ENCODE data around the gene DNM1.

DNM1 gene

DNA sequence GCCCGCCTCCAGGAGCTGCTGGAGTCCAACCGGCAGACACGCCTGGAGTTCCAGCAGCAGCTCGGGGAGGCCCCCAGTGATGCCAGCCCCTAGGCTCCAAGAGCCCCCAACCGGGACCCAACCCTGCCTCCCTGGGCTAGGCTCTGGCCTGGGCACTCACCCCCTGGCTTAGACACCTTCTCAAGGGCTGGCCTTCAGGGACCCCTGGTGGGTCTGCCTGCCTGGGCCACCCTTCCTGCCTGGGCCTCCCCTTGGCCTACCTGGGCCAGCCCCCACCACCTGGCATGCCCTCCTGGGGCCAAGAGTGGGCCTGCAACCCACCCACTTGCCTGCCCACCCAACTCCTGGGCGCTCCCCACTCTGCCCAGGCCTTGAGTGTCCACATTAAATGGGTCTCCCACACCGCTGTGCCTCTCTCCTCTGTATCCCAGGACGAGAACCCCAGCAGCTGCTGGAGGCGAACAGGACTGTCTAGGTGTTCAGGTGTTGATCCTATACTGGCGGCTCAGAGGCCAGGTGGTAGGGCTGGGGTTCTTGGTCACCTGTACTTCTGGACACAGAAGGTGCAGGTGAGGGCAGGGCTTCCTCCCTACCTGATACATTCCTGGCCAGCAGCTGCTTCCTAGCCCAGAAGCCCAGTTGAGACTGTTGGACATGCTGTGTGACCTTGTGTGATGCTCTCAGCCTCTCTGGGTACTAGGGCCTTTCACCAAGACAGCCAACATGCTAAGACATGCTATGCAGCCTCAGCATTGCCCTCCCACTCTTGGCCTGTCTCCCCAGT is 39.5 kb upstream of the DNM1 start:
- H3K27me3 ChIP-seq (ENCODE audit: low read depth, low read length): no peaks in the 10 kb centered on the region
- no peaks in the 10 kb centered on the region for H3K9me3 ChIP-seq (ENCODE audit: control insufficient read depth in 1 of 2, low read length in 2 of 2)
- H3K4me1 ChIP-seq (ENCODE audit: control insufficient read depth in 1 of 2, insufficient read depth in 2 of 2, low read length in 2 of 2): peaks cover 4 to 12% of the 10 kb centered on the region in 2 donors
- peaks cover 33 to 57% of the 10 kb centered on the region in 2 donors for H3K36me3 ChIP-seq (ENCODE audit: control insufficient read depth in 1 of 2, insufficient read depth in 2 of 2, low read length in 2 of 2)
- no peak overlapping the region for H3K27ac ChIP-seq (ENCODE audit: low read length)
- no peak overlapping the region for H3K4me3 ChIP-seq (ENCODE audit: low read depth in 1 of 2, low read length in 2 of 2)

GRCh38 chr9:128164307-128164885 is 38.8 kb upstream of the DNM1 start:
- Histone ChIP-seq H3K4me1 (ENCODE audit: control insufficient read depth in 1 of 2, insufficient read depth in 2 of 2, low read length in 2 of 2) (peaks cover 4 to 12% of the 10 kb centered on the region in 2 donors), H3K27me3 (ENCODE audit: low read depth, low read length) (no peaks in the 10 kb centered on the region), H3K9me3 (ENCODE audit: control insufficient read depth in 1 of 2, low read length in 2 of 2) (no peaks in the 10 kb centered on the region), H3K36me3 (ENCODE audit: control insufficient read depth in 1 of 2, insufficient read depth in 2 of 2, low read length in 2 of 2) (peaks cover 40 to 63% of the 10 kb centered on the region in 2 donors), H3K4me3 (ENCODE audit: low read depth in 1 of 2, low read length in 2 of 2) (no peak overlapping the region), H3K27ac (ENCODE audit: low read length) (no peak overlapping the region)

- H3K27ac ChIP-seq (ENCODE audit: low read length): no peak overlapping the region
- peaks cover 49 to 77% of the 10 kb centered on the region in 2 donors for H3K36me3 ChIP-seq (ENCODE audit: control insufficient read depth in 1 of 2, insufficient read depth in 2 of 2, low read length in 2 of 2)
- H3K4me1 ChIP-seq (ENCODE audit: control insufficient read depth in 1 of 2, insufficient read depth in 2 of 2, low read length in 2 of 2): peaks cover 0 to 2% of the 10 kb centered on the region in 2 donors
- H3K9me3 ChIP-seq (ENCODE audit: control insufficient read depth in 1 of 2, low read length in 2 of 2): no peaks in the 10 kb centered on the region
- no peak overlapping the region for H3K4me3 ChIP-seq (ENCODE audit: low read depth in 1 of 2, low read length in 2 of 2)
- H3K27me3 ChIP-seq (ENCODE audit: low read depth, low read length): no peaks in the 10 kb centered on the region
Observed at GRCh38 chr9:128166169-128166568, 37.0 kb upstream of the DNM1 start.

DNA sequence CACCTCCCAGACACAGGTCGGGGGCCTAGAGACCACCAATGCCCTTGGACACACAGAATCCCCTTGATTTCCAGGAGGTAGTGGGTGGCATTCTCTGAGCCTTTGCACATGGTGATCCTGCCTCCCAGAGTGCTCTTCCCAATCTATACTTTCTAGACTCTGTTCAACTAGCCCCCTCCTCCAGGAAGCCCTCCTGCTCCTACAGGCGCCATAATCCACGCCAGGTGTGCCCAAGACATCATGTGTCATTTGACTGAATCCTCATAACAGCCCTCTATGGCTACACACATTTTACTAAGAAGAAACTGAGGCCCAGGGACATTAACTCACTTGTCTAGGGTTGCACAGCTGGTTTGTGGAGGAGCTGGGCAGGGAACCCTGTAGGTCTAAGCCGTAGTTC is 36.0 kb upstream of the DNM1 start:
- Histone ChIP-seq H3K4me1 (ENCODE audit: control insufficient read depth in 1 of 2, insufficient read depth in 2 of 2, low read length in 2 of 2) (no peaks in the 10 kb centered on the region), H3K9me3 (ENCODE audit: control insufficient read depth in 1 of 2, low read length in 2 of 2) (no peaks in the 10 kb centered on the region), H3K4me3 (ENCODE audit: low read depth in 1 of 2, low read length in 2 of 2) (no peak overlapping the region), H3K27me3 (ENCODE audit: low read depth, low read length) (no peaks in the 10 kb centered on the region), H3K36me3 (ENCODE audit: control insufficient read depth in 1 of 2, insufficient read depth in 2 of 2, low read length in 2 of 2) (peaks cover 48 to 77% of the 10 kb centered on the region in 2 donors), H3K27ac (ENCODE audit: low read length) (no peak overlapping the region)

DNA sequence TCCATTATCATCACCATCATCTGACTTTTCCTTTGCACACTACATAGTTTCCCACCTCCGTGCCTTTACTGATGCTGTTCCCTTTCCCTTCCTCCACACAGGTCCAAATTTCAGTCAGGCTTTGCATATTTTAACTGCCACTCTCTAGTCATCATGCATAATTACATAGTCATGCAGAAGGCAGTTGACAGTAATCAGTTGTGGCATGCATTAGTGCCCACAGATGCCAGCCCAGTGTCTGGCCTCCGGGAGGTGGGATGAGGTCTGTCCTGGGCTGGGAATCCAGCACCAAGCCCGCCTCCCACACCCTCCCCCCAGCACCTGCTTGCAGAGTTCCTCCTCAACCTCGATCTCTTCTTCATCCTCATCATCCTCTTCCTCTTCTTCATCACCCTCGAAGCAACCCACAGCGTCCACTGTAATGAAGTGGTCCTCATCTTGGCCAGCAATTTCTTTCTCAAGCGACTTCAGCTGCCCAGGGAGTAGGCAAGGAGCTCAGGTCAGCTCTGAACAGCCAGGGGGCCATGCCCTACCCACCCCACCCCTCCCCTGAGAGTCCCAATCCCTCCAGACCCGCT is 34.4 kb upstream of the DNM1 start:
- H3K36me3 ChIP-seq (ENCODE audit: control insufficient read depth in 1 of 2, insufficient read depth in 2 of 2, low read length in 2 of 2): peaks cover 36 to 61% of the 10 kb centered on the region in 2 donors
- no peak overlapping the region for H3K27ac ChIP-seq (ENCODE audit: low read length)
- no peaks in the 10 kb centered on the region for H3K4me1 ChIP-seq (ENCODE audit: control insufficient read depth in 1 of 2, insufficient read depth in 2 of 2, low read length in 2 of 2)
- no peaks in the 10 kb centered on the region for H3K27me3 ChIP-seq (ENCODE audit: low read depth, low read length)
- no peak overlapping the region for H3K4me3 ChIP-seq (ENCODE audit: low read depth in 1 of 2, low read length in 2 of 2)
- H3K9me3 ChIP-seq (ENCODE audit: control insufficient read depth in 1 of 2, low read length in 2 of 2): no peaks in the 10 kb centered on the region

DNA sequence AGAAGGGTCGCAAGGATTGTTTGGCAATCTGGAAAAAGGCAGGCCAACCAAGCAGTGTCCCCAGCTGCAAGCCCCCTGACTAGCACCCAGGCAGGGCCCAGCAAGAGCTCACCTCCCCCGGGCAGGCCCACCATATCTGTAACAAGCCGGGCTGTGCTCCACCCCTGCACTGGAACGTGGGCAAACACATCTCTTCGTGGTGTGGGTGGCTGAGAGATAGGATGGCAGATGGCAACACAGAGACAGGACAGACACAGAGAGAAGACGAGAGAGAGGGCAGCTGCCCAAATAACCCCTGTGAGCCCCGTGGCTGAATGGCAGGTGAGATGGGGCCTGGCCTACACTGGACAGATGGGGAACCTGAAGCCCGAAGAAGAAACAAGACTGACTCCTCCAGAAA is 33.7 kb upstream of the DNM1 start:
- H3K9me3 ChIP-seq (ENCODE audit: control insufficient read depth in 1 of 2, low read length in 2 of 2): no peaks in the 10 kb centered on the region
- H3K36me3 ChIP-seq (ENCODE audit: control insufficient read depth in 1 of 2, insufficient read depth in 2 of 2, low read length in 2 of 2): peaks cover 32 to 61% of the 10 kb centered on the region in 2 donors
- no peaks in the 10 kb centered on the region for H3K4me1 ChIP-seq (ENCODE audit: control insufficient read depth in 1 of 2, insufficient read depth in 2 of 2, low read length in 2 of 2)
- H3K27ac ChIP-seq (ENCODE audit: low read length): no peak overlapping the region
- H3K27me3 ChIP-seq (ENCODE audit: low read depth, low read length): no peaks in the 10 kb centered on the region
- H3K4me3 ChIP-seq (ENCODE audit: low read depth in 1 of 2, low read length in 2 of 2): no peak overlapping the region

DNA sequence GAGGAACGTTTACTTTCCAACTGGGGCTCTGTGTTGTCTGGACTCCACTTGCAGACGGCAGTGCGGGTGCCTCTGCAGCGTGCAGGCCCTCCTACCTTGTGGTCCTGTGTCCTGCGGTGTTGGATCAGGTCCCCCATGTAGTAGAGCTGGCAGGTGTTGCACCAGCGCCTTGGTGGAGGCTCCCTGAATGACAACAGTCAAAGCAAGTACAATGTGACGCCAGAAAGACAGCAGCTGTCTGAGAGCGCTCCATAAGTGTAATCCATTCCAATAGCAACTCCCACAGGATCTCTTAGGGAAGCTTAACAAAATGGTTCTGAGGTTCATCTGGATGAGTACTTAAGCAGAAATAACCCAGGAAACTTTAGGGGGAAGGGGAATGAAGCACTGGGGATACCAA is 33.3 kb upstream of the DNM1 start:
- Histone ChIP-seq H3K4me3 (ENCODE audit: low read depth in 1 of 2, low read length in 2 of 2) (no peak overlapping the region), H3K36me3 (ENCODE audit: control insufficient read depth in 1 of 2, insufficient read depth in 2 of 2, low read length in 2 of 2) (peaks cover 32 to 61% of the 10 kb centered on the region in 2 donors), H3K4me1 (ENCODE audit: control insufficient read depth in 1 of 2, insufficient read depth in 2 of 2, low read length in 2 of 2) (no peaks in the 10 kb centered on the region), H3K9me3 (ENCODE audit: control insufficient read depth in 1 of 2, low read length in 2 of 2) (no peaks in the 10 kb centered on the region), H3K27me3 (ENCODE audit: low read depth, low read length) (no peaks in the 10 kb centered on the region), H3K27ac (ENCODE audit: low read length) (no peak overlapping the region)

- Histone ChIP-seq H3K27ac (ENCODE audit: low read length) (no peak overlapping the region), H3K4me1 (ENCODE audit: control insufficient read depth in 1 of 2, insufficient read depth in 2 of 2, low read length in 2 of 2) (no peaks in the 10 kb centered on the region), H3K9me3 (ENCODE audit: control insufficient read depth in 1 of 2, low read length in 2 of 2) (no peaks in the 10 kb centered on the region), H3K4me3 (ENCODE audit: low read depth in 1 of 2, low read length in 2 of 2) (no peak overlapping the region), H3K36me3 (ENCODE audit: control insufficient read depth in 1 of 2, insufficient read depth in 2 of 2, low read length in 2 of 2) (peaks cover 32 to 68% of the 10 kb centered on the region in 2 donors), H3K27me3 (ENCODE audit: low read depth, low read length) (no peaks in the 10 kb centered on the region)
Observed at GRCh38 chr9:128174062-128174461, 29.1 kb upstream of the DNM1 start.

DNA sequence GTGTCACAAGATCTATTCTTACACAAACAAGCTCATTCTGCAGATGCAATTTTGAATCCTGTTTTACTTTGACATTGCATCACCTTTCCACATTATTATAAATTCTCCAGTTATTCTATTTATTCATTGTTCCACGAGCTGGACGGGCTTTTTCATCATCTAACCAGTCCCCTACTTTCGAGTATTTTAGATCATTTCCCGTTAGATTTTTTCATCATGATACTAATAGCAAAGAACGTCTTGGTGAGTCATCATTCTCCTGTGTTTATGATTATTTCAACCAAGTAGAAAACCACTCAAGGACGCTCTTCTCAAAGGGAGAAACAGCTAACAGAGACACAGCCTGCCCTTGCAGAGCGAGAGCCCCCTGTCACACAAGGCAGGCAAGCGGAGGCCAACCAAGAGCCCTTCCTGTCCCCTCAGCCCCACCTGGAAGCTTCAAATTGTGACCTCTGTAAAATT is 28.0 kb upstream of the DNM1 start:
- no peaks in the 10 kb centered on the region for H3K9me3 ChIP-seq (ENCODE audit: control insufficient read depth in 1 of 2, low read length in 2 of 2)
- H3K27ac ChIP-seq (ENCODE audit: low read length): peak overlapping the region; percentile 3
- no peak overlapping the region for H3K4me3 ChIP-seq (ENCODE audit: low read depth in 1 of 2, low read length in 2 of 2)
- H3K36me3 ChIP-seq (ENCODE audit: control insufficient read depth in 1 of 2, insufficient read depth in 2 of 2, low read length in 2 of 2): peaks cover 24 to 67% of the 10 kb centered on the region in 2 donors
- H3K27me3 ChIP-seq (ENCODE audit: low read depth, low read length): no peaks in the 10 kb centered on the region
- no peaks in the 10 kb centered on the region for H3K4me1 ChIP-seq (ENCODE audit: control insufficient read depth in 1 of 2, insufficient read depth in 2 of 2, low read length in 2 of 2)

GRCh38 chr9:128175726-128176125 is 27.5 kb upstream of the DNM1 start:
- H3K9me3 ChIP-seq (ENCODE audit: control insufficient read depth in 1 of 2, low read length in 2 of 2): no peaks in the 10 kb centered on the region
- no peaks in the 10 kb centered on the region for H3K27me3 ChIP-seq (ENCODE audit: low read depth, low read length)
- peak overlapping the region; percentile 3 for H3K27ac ChIP-seq (ENCODE audit: low read length)
- peaks cover 22 to 67% of the 10 kb centered on the region in 2 donors for H3K36me3 ChIP-seq (ENCODE audit: control insufficient read depth in 1 of 2, insufficient read depth in 2 of 2, low read length in 2 of 2)
- no peaks in the 10 kb centered on the region for H3K4me1 ChIP-seq (ENCODE audit: control insufficient read depth in 1 of 2, insufficient read depth in 2 of 2, low read length in 2 of 2)
- no peak overlapping the region for H3K4me3 ChIP-seq (ENCODE audit: low read depth in 1 of 2, low read length in 2 of 2)

DNA sequence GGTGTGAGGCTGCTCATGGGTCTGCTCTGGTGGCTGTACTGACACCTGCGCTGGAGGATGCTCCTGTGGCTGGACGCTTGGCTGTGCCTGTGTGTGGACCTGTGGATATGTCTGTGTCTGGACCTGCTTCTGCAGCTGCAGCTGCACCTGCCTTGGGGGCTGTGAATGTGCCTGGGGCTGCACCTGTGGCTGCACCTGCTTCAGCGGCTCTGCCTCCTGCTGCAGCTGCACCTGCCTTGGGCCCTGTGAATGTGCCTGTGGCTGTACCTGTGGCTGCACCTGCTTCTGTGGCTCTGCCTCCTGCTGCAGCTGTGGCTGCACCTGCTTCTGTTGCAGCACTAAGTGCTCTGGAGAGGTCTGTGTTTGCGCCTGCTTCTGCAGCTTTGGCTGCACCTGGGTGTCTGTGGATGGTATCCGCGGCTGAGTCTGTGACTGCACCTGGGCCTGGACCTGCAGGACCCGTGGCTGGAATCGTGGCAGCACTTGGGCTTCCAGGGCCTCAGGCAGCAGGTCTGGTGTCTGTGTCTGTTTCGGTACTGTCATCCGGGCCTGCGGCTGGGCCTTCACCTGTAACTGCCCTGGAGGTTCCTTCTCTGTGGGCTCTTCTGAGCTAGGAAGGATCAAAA is 24.3 kb upstream of the DNM1 start:
- no peaks in the 10 kb centered on the region for H3K27me3 ChIP-seq (ENCODE audit: low read depth, low read length)
- no peaks in the 10 kb centered on the region for H3K4me1 ChIP-seq (ENCODE audit: control insufficient read depth in 1 of 2, insufficient read depth in 2 of 2, low read length in 2 of 2)
- no peaks in the 10 kb centered on the region for H3K9me3 ChIP-seq (ENCODE audit: control insufficient read depth in 1 of 2, low read length in 2 of 2)
- H3K27ac ChIP-seq (ENCODE audit: low read length): no peak overlapping the region
- peaks cover 25 to 78% of the 10 kb centered on the region in 2 donors for H3K36me3 ChIP-seq (ENCODE audit: control insufficient read depth in 1 of 2, insufficient read depth in 2 of 2, low read length in 2 of 2)
- no peak overlapping the region for H3K4me3 ChIP-seq (ENCODE audit: low read depth in 1 of 2, low read length in 2 of 2)

Measured in muscle layer of duodenum (tissue), 2 donors.